Upper lobe of left lung (tissue), 6 donors: ENCODE results near the gene OTOGL. TPM values are rescaled to one million over a fixed set of nuclear protein-coding genes. Genes with fewer than 3 reads are reported as not detected.
A peak's percentile ranks its signal among the peaks of the same experiment; 100 is the strongest.

ENCODE experiments used
- ATAC-seq, 2 donors: fragments of 200-7000 bp; cut with Tn5 transposase; one replicate each; pipeline ENCODE4 v1.9.1; 2022; ENCODE audit warnings: mild to moderate bottlenecking in 2 of 2, moderate library complexity in 2 of 2; ENCODE audit not compliant: low FRiP score in 2 of 2
- DNase-seq, 2 donors: peaks; one replicate each; pipeline ENCODE4 v3.0.0-alpha.2; 2019 to 2020
- H3K27ac ChIP-seq, 4 donors: fragments of 200-600 bp; sonication (generic); one replicate each; pipeline ENCODE4 v1.5.1; 2016 to 2019
- H3K27me3 ChIP-seq, 4 donors: fragments of 200-600 bp; sonication (generic); one replicate each; pipeline ENCODE4 v1.5.1; 2017 to 2019
- H3K36me3 ChIP-seq, 4 donors: fragments of 200-600 bp; sonication (generic); one replicate each; pipeline ENCODE4 v1.5.1; 2016 to 2019
- H3K4me1 ChIP-seq, 4 donors: fragments of 200-600 bp; sonication (generic); one replicate each; pipeline ENCODE4 v1.5.1; 2018 to 2019
- H3K4me3 ChIP-seq, 4 donors: fragments of 200-600 bp; sonication (generic); one replicate each; pipeline ENCODE4 v1.5.1; 2017 to 2019; ENCODE audit warnings: mild to moderate bottlenecking in 2 of 4, moderate library complexity in 1 of 4
- H3K9me3 ChIP-seq, 4 donors: fragments of 200-600 bp; sonication (generic); one replicate each; pipeline ENCODE4 v1.5.1; 2018 to 2019
- EP300 ChIP-seq, 4 donors: sonication (generic); formaldehyde crosslinking; IDR thresholded peaks; one replicate each; pipeline ENCODE4 v1.5.1; 2017; ENCODE audit warnings: antibody characterized with exemption in 4 of 4, control low read depth in 2 of 4
- POLR2A ChIP-seq, 4 donors: fragments of 450-650 bp; IDR thresholded peaks; one replicate each; pipeline ENCODE4 v1.5.1; 2016 to 2017; ENCODE audit warnings: antibody characterized with exemption in 4 of 4, mild to moderate bottlenecking in 2 of 4
- POLR2AphosphoS5 ChIP-seq, 2 donors: sonication (generic); formaldehyde crosslinking; IDR thresholded peaks; one replicate each; pipeline ENCODE4 v1.5.1; 2017; ENCODE audit warnings: antibody characterized with exemption in 2 of 2
- WGBS, 2 donors: methylation state at CpG; one replicate each; pipeline ENCODE4 v1.1.5; 2017 to 2018; 5-methylcytosine and 5-hydroxymethylcytosine counted together
- total RNA-seq, 6 donors: library from RNA; depleted of rRNA in 4 of 6; stranded (reverse); fragments of >200 nt in 4 of 6; gene quantifications; one replicate each; pipeline versions ENCODE4 v1.1.0 to v1.2.1, GENCODE V29; 2016 to 2021
- TF ChIP-seq, protein P1 (sequence below), 6 experiments: fragments of 450-650 bp in 4 of 6; fragments of 200-600 bp in 2 of 6; sonication (generic) in 2 of 6; IDR thresholded peaks; one replicate each; pipeline ENCODE4 v1.5.1; 2016 to 2019; ENCODE audit warnings: antibody characterized with exemption in 6 of 6
- donor health status: DM: no; HTN: no; CAD: no; lungs with moderate emphysema.
- donor health status: DM: no; HTN: yes; CAD: no; lungs with severe emphysema.

The OTOGL gene
- total RNA-seq, 6 donors from 2014 or later = 0.10 to 3.1 (median 0.21) TPM

DNA sequence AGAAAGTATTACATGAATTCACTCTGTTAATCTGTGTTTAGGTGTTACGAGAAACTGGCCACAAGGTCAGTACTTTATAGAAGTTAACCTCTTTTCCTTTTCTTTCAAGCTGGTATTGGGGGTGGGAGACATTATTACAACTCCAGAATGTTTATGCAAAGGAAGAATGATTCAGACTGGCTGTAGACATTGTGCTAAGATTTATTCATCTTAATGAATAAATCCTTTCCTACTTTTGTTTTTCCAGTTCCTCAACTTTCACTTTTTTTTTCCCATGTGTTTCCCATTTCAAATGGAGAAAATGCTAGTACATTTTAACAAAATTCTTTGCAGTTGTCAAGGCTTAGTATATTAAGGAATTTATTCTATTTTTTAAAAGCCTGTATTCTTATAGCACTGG is 1.3 kb downstream of the OTOGL start:
- DNase-seq (no peak), ATAC-seq (no peak)
- no peaks in the 10 kb centered on the region for H3K27me3 ChIP-seq
- TF ChIP-seq EP300 (IDR thresholded peaks at IDR 0.05) (no peak), POLR2A (IDR thresholded peaks at IDR 0.05) (no peak), POLR2AphosphoS5 (IDR thresholded peaks at IDR 0.05) (no peak)
- TF ChIP-seq, protein P1, sequence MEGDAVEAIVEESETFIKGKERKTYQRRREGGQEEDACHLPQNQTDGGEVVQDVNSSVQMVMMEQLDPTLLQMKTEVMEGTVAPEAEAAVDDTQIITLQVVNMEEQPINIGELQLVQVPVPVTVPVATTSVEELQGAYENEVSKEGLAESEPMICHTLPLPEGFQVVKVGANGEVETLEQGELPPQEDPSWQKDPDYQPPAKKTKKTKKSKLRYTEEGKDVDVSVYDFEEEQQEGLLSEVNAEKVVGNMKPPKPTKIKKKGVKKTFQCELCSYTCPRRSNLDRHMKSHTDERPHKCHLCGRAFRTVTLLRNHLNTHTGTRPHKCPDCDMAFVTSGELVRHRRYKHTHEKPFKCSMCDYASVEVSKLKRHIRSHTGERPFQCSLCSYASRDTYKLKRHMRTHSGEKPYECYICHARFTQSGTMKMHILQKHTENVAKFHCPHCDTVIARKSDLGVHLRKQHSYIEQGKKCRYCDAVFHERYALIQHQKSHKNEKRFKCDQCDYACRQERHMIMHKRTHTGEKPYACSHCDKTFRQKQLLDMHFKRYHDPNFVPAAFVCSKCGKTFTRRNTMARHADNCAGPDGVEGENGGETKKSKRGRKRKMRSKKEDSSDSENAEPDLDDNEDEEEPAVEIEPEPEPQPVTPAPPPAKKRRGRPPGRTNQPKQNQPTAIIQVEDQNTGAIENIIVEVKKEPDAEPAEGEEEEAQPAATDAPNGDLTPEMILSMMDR (IDR thresholded peaks at IDR 0.05) = no peak
- no peak overlapping the region for H3K4me3 ChIP-seq
- H3K4me1 ChIP-seq = no peaks in the 10 kb centered on the region
- 59 to 64% methylated on average over 1 of the region's 1 CpG for WGBS, 2 donors
- H3K36me3 ChIP-seq = no peaks in the 10 kb centered on the region
- H3K9me3 ChIP-seq = no peaks in the 10 kb centered on the region
- peak overlapping the region in 1 of 4 donors; percentile 27 for H3K27ac ChIP-seq

DNA sequence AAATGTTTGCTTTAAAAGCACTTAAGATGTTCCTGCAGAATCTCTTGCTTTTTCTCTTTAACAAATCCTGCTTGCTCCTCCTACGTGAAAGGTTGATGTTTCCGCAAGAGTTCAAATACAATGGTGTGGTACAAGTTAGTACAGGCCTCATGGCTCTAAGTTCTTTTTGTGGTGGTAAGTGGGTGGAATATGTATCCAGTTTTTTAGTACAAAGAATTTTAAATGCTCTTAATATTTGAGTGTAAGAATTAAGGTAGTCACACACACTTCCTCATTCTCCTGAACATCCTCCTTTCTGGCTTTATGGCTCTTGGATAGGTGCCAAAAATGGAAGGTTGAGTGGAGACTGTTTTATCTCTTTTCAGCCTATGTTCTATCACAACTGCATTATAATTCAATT is 1.8 kb downstream of the OTOGL start:
- ATAC-seq = no peak
- Histone ChIP-seq H3K9me3 (no peaks in the 10 kb centered on the region), H3K36me3 (no peaks in the 10 kb centered on the region), H3K4me3 (no peak overlapping the region), H3K27me3 (no peaks in the 10 kb centered on the region), H3K4me1 (no peaks in the 10 kb centered on the region), H3K27ac (no peak overlapping the region)
- 67 to 72% methylated on average over 2 of the region's 2 CpGs for WGBS, 2 donors
- no peak for DNase-seq
- TF ChIP-seq POLR2AphosphoS5 (IDR thresholded peaks at IDR 0.05) = no peak
- TF ChIP-seq, protein P1 (IDR thresholded peaks at IDR 0.05) = no peak
- no peak for TF ChIP-seq POLR2A (IDR thresholded peaks at IDR 0.05)
- TF ChIP-seq EP300 (IDR thresholded peaks at IDR 0.05) = no peak

DNA sequence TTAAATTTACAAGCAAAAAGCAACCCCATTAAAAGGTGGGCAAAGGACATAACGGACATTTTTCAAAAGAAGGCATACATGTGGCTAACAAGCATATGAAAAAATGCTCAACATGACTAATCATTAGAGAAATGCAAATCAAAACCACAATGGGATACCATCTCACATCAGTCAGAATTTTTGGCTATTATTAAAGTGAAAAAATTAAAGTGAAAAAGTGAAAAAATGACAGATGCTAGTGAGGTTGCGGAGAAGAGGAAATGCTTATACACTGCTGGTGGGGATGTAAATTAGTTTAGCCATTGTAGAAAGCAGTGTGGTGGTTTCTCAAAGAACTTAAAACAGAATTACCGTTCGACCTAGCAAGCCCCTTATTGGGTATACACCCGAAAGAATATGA is 7.9 kb downstream of the OTOGL start:
- Histone ChIP-seq H3K27me3 (no peaks in the 10 kb centered on the region), H3K27ac (no peak overlapping the region), H3K36me3 (no peaks in the 10 kb centered on the region), H3K4me1 (no peaks in the 10 kb centered on the region), H3K4me3 (no peak overlapping the region), H3K9me3 (no peaks in the 10 kb centered on the region)
- no peak for ATAC-seq
- TF ChIP-seq POLR2AphosphoS5 (IDR thresholded peaks at IDR 0.05) (no peak), EP300 (IDR thresholded peaks at IDR 0.05) (no peak), POLR2A (IDR thresholded peaks at IDR 0.05) (no peak)
- TF ChIP-seq, protein P1 (IDR thresholded peaks at IDR 0.05) = no peak
- WGBS, 2 donors = 95 to 96% methylated on average over 5 of the region's 5 CpGs
- DNase-seq = no peak

DNA sequence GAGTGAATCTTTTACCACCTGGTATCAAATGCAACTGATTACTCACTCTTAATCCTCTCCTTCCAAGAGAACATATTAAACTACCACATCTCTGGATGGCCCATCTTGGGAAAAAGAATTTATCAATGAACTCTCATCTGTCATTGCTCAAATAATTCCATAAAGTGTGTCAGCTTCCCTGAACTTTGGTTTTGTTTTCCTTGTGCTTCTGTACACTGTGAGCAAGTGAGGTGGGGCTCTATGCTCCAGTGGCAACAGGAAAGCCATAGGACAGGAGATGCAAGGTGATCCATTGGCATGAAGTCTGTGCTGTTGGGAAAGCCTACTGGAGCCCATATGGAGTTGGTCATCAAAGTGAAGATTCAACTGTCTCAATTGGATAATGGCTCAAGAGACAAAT is 17.4 kb downstream of the OTOGL start:
- no peak overlapping the region for H3K27ac ChIP-seq
- H3K9me3 ChIP-seq = no peaks in the 10 kb centered on the region
- H3K4me1 ChIP-seq = peaks cover 0 to 7% (median 0%) of the 10 kb centered on the region in 4 donors
- DNase-seq = no peak
- H3K36me3 ChIP-seq = no peaks in the 10 kb centered on the region
- no peak overlapping the region for H3K4me3 ChIP-seq
- H3K27me3 ChIP-seq = no peaks in the 10 kb centered on the region
- ATAC-seq = no peak
- TF ChIP-seq EP300 (IDR thresholded peaks at IDR 0.05) (no peak), POLR2A (IDR thresholded peaks at IDR 0.05) (no peak), POLR2AphosphoS5 (IDR thresholded peaks at IDR 0.05) (no peak)
- TF ChIP-seq, protein P1 (IDR thresholded peaks at IDR 0.05) = no peak

DNA sequence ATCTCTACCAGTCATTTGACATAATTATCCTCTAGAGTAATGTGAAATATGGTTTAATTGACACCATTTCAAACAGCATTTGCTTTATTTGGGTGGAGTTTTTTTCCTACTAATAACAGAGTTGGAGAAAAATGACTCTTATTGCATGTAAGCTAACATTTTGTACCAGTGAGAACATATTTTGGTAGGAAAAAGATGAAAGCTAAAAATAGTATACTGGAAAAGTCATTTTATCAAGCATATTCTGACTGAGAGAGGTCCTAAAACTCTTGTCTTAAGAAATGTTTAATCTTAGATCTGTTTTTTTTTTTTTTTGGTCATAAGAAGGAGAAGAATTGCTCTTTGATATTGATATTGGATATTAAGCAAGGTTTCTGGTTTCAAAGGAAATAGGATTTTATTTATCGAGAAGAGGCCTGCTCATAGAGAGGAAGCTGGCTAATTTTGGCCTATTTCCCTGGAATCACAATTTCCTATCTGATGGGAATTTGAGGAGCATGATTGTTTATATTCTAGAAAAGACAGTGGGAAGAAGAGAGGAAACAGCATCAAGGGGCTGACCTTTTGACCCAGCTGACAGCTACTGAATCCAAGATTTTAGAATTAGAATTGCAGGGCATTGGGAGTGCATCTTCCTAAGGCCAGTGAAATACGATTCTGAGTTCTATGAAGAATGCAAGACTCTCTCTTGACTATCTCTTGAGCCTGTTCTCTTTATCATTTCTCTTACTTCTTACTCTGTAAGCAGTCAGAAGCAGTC is 19.4 kb downstream of the OTOGL start:
- DNase-seq (no peak), ATAC-seq (no peak)
- H3K4me1 ChIP-seq = peaks cover 0 to 7% (median 0%) of the 10 kb centered on the region in 4 donors
- H3K9me3 ChIP-seq = no peaks in the 10 kb centered on the region
- TF ChIP-seq POLR2A (IDR thresholded peaks at IDR 0.05) = no peak
- TF ChIP-seq, protein P1 (IDR thresholded peaks at IDR 0.05) = no peak
- no peak for TF ChIP-seq POLR2AphosphoS5 (IDR thresholded peaks at IDR 0.05)
- TF ChIP-seq EP300 (IDR thresholded peaks at IDR 0.05) = no peak
- H3K27ac ChIP-seq = peak overlapping the region in 2 of 4 donors; percentile 31 to 58
- H3K4me3 ChIP-seq = no peak overlapping the region
- no peaks in the 10 kb centered on the region for H3K36me3 ChIP-seq
- H3K27me3 ChIP-seq = no peaks in the 10 kb centered on the region
- WGBS, 2 donors = 43 to 47% methylated on average over 2 of the region's 2 CpGs
